C4-2B (cell line): ENCODE results near the gene IST1.

Experiments used
- CTCF ChIP-seq: fragments of 450-650 bp; conservative IDR thresholded peaks from 2 replicates; pipeline ENCODE4 v1.5.1; 2017; ENCODE audit warnings: mild to moderate bottlenecking
- ZFX ChIP-seq: fragments of 450-650 bp; IDR thresholded peaks from 2 replicates; pipeline ENCODE4 v1.6.1; 2017

GRCh38 chr16:71903608-71904007 is 8.3 kb downstream of the IST1 start:
- TF ChIP-seq CTCF (no peak), ZFX (no peak)
